PC-3 (cell line): ENCODE measurements around the gene TPRA1.

ENCODE experiments used
- EZH2 ChIP-seq: fragments of 300-600 bp; sonication (generic); IDR thresholded peaks from one replicate; pipeline ENCODE4 v1.6.1; 2017; ENCODE audit warnings: antibody characterized with exemption, mild to moderate bottlenecking, low read length; ENCODE audit not compliant: unreplicated experiment
- EZH2phosphoT487 ChIP-seq: fragments of 300-600 bp; sonication (generic); IDR thresholded peaks from 2 replicates; pipeline ENCODE4 v1.6.1; 2018; ENCODE audit warnings: mild to moderate bottlenecking, antibody characterized with exemption, low read length, borderline replicate concordance
- TF ChIP-seq, protein P1 (sequence below): fragments of 300-600 bp; sonication (generic); conservative IDR thresholded peaks from 2 replicates; pipeline ENCODE4 v1.5.1; 2017; ENCODE audit warnings: antibody characterized with exemption, low read depth, mild to moderate bottlenecking, low read length

DNA sequence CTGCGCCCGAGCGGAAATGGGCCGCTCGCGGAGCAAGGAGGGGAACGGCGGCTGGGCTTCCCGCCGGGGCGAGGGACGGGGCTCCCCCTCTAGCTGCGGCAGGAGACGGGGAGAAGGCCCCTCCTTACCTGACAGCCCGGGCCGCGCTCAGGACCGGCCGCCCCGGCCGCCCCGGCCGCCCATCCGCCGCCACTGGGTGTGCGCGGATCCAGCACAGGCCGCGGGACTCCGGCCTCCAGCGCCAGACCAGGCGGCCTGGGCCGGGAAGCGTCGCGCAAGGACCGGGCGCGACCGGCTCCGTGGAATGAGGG lies 296 bp downstream of the TPRA1 start:
- TF ChIP-seq, protein P1, sequence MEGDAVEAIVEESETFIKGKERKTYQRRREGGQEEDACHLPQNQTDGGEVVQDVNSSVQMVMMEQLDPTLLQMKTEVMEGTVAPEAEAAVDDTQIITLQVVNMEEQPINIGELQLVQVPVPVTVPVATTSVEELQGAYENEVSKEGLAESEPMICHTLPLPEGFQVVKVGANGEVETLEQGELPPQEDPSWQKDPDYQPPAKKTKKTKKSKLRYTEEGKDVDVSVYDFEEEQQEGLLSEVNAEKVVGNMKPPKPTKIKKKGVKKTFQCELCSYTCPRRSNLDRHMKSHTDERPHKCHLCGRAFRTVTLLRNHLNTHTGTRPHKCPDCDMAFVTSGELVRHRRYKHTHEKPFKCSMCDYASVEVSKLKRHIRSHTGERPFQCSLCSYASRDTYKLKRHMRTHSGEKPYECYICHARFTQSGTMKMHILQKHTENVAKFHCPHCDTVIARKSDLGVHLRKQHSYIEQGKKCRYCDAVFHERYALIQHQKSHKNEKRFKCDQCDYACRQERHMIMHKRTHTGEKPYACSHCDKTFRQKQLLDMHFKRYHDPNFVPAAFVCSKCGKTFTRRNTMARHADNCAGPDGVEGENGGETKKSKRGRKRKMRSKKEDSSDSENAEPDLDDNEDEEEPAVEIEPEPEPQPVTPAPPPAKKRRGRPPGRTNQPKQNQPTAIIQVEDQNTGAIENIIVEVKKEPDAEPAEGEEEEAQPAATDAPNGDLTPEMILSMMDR = no peak
- TF ChIP-seq EZH2 (no peak), EZH2phosphoT487 (no peak)
